Spleen (tissue), 11 donors: ENCODE results near the gene RSPO4. TPM values are rescaled to one million over a fixed set of nuclear protein-coding genes. Genes with fewer than 3 reads are reported as not detected.

Source experiments
- DNase-seq: peaks from one replicate; pipeline ENCODE4 v3.0.0-alpha.2; 2020
- H3K27ac ChIP-seq, 8 donors: fragments of 200-600 bp; sonication (generic) in 7 of 8; 1 replicate in 4 of 8; 2 replicates in 4 of 8; pipeline versions ENCODE4 v1.5.0 to v1.8.0; 2016 to 2021; ENCODE audit warnings: inconsistent platforms in 4 of 8, mild to moderate bottlenecking in 4 of 8, moderate library complexity in 1 of 8
- H3K27me3 ChIP-seq, 7 donors: fragments of 200-600 bp; sonication (generic) in 6 of 7; replicated peaks in 1 of 7; 1 replicate in 4 of 7; 2 replicates in 3 of 7; pipeline versions ENCODE4 v1.5.0 to v1.8.0; 2016 to 2021; ENCODE audit warnings: inconsistent platforms in 3 of 7, mild to moderate bottlenecking in 1 of 7
- H3K36me3 ChIP-seq, 6 donors: fragments of 200-600 bp; sonication (generic) in 5 of 6; 1 replicate in 4 of 6; 2 replicates in 2 of 6; pipeline versions ENCODE4 v1.5.0 to v1.8.0; 2016 to 2021; ENCODE audit warnings: inconsistent platforms in 2 of 6
- H3K4me1 ChIP-seq, 6 donors: fragments of 200-600 bp; sonication (generic) in 5 of 6; 1 replicate in 3 of 6; 2 replicates in 3 of 6; pipeline versions ENCODE4 v1.5.0 to v1.8.0; 2016 to 2021; ENCODE audit warnings: inconsistent platforms in 3 of 6
- H3K4me3 ChIP-seq, 8 donors: fragments of 200-600 bp; sonication (generic) in 7 of 8; 1 replicate in 4 of 8; 2 replicates in 4 of 8; pipeline versions ENCODE4 v1.5.0 to v1.8.0; 2016 to 2021; ENCODE audit warnings: inconsistent platforms in 4 of 8, mild to moderate bottlenecking in 4 of 8, moderate library complexity in 2 of 8
- H3K9me3 ChIP-seq, 8 donors: fragments of 200-600 bp; sonication (generic) in 7 of 8; 1 replicate in 4 of 8; 2 replicates in 4 of 8; pipeline versions ENCODE4 v1.5.0 to v1.8.0; 2016 to 2021; ENCODE audit warnings: inconsistent platforms in 4 of 8
- CTCF ChIP-seq, 11 experiments: fragments of 200-600 bp in 7 of 11; fragments of 450-650 bp in 4 of 11; sonication (generic) in 4 of 11; IDR thresholded peaks in 8 of 11; conservative IDR thresholded peaks in 3 of 11; 1 replicate in 7 of 11; 2 replicates in 4 of 11; pipeline versions ENCODE4 v1.4.0 to v1.8.0; 2016 to 2021; ENCODE audit warnings: antibody characterized with exemption in 11 of 11, inconsistent platforms in 4 of 11, mild to moderate bottlenecking in 1 of 11
- POLR2A ChIP-seq, 3 donors: fragments of 450-650 bp; IDR thresholded peaks; one replicate each; pipeline ENCODE4 v1.5.1; 2017; ENCODE audit warnings: antibody characterized with exemption in 3 of 3, mild to moderate bottlenecking in 1 of 3
- POLR2AphosphoS5 ChIP-seq, 3 donors: sonication (generic); formaldehyde crosslinking; IDR thresholded peaks; one replicate each; pipeline ENCODE4 v1.5.1; 2017; ENCODE audit warnings: antibody characterized with exemption in 3 of 3
- WGBS, 5 donors: extraction: QIAGEN DNeasy Blood & Tissue Kit in 3 of 5; methylation state at CpG; one replicate each; pipeline versions ENCODE4 v1.1.5 to v1.1.7; 2013 to 2018; 5-methylcytosine and 5-hydroxymethylcytosine counted together
- intact Hi-C: fragments of 100-400 bp; cut with DNase I; formaldehyde crosslinking; loops from one replicate; pipeline ENCODE4 v1.15.0; 2023; ENCODE audit warnings: low total_unique reads
- polyA plus RNA-seq, 3 donors: library from polyadenylated mRNA; stranded (reverse); fragments of 200-250 nt; gene quantifications; one replicate each; pipeline ENCODE4 v1.2.1, GENCODE V29; 2013
- total RNA-seq, 7 donors: library from RNA; depleted of rRNA in 3 of 7; stranded (reverse); fragments of >200 nt in 3 of 7; fragmentation: NEBNext Ultra II Directional in 4 of 7; extraction: Animal tissue kit (Norgen Biotek cat#: 25700) in 4 of 7; gene quantifications; one replicate each; pipeline versions ENCODE4 v1.1.0 to v1.2.1, GENCODE V29; 2016 to 2021
- donor health status: healthy with polysubstance abuse.
- donor health status: DM: no; HTN: no; CAD: no; lungs with moderate emphysema.
- donor health status: DM: no; HTN: no; CAD: no.
- donor health status: Bipolar disorder and iron deficiency.
- donor health status: healthy.
- donor health status: DM: no; HTN: no; CAD: no.
- donor health status: DM: yes; HTN: yes; CAD: no.

RSPO4 gene
- total and polyA plus RNA-seq, 10 donors = 0.02 to 0.32 (median 0.14) TPM; not detected in 6

- no peak for TF ChIP-seq POLR2AphosphoS5 (IDR thresholded peaks at IDR 0.05)
- no peak for TF ChIP-seq POLR2A (IDR thresholded peaks at IDR 0.05)
- TF ChIP-seq CTCF (IDR thresholded peaks at IDR 0.05 in 8 of 11, conservative IDR thresholded peaks at IDR 0.05 in 3 of 11) = no peak
- intact Hi-C loops = no loop called here
- Histone ChIP-seq H3K4me3 (no peak overlapping the region), H3K4me1 (no peaks in the 10 kb centered on the region), H3K9me3 (no peaks in the 10 kb centered on the region), H3K27me3 (peaks cover 0 to 58% (median 13%) of the 10 kb centered on the region in 7 donors), H3K36me3 (no peaks in the 10 kb centered on the region), H3K27ac (no peak overlapping the region)
- DNase-seq = peak; percentile 41
- 78 to 91% (median 83%) methylated on average over 6 to 8 of the region's 8 CpGs for WGBS, 5 donors
Measured at GRCh38 chr20:997016-997415, 5.1 kb downstream of the RSPO4 start.

- peaks cover 0 to 56% (median 0%) of the 10 kb centered on the region in 7 donors for H3K27me3 ChIP-seq
- H3K4me1 ChIP-seq = no peaks in the 10 kb centered on the region
- no peak overlapping the region for H3K27ac ChIP-seq
- H3K4me3 ChIP-seq = no peak overlapping the region
- H3K36me3 ChIP-seq = no peaks in the 10 kb centered on the region
- WGBS, 5 donors = 35 to 74% (median 36%) methylated on average over 8 of the region's 8 CpGs
- peak; percentile 36 for DNase-seq
- TF ChIP-seq POLR2A (IDR thresholded peaks at IDR 0.05) = no peak
- no peak for TF ChIP-seq CTCF (IDR thresholded peaks at IDR 0.05 in 8 of 11, conservative IDR thresholded peaks at IDR 0.05 in 3 of 11)
- no peak for TF ChIP-seq POLR2AphosphoS5 (IDR thresholded peaks at IDR 0.05)
- intact Hi-C loops = no loop called here
- no peaks in the 10 kb centered on the region for H3K9me3 ChIP-seq
Measured at GRCh38 chr20:995170-995569, 6.9 kb downstream of the RSPO4 start.

GRCh38 chr20:992801-993535 lies 9.1 kb downstream of the RSPO4 start:
- DNase-seq = peak; percentile 44
- no peaks in the 10 kb centered on the region for H3K36me3 ChIP-seq
- peaks cover 0 to 58% (median 0%) of the 10 kb centered on the region in 7 donors for H3K27me3 ChIP-seq
- intact Hi-C loops = no loop called here
- H3K27ac ChIP-seq = no peak overlapping the region
- no peaks in the 10 kb centered on the region for H3K4me1 ChIP-seq
- H3K9me3 ChIP-seq = no peaks in the 10 kb centered on the region
- no peak for TF ChIP-seq POLR2A (IDR thresholded peaks at IDR 0.05)
- 74 to 88% (median 85%) methylated on average over 11 to 16 of the region's 16 CpGs for WGBS, 5 donors
- H3K4me3 ChIP-seq = no peak overlapping the region

- 59 to 72% (median 66%) methylated on average over 10 of the region's 10 CpGs for WGBS, 5 donors
- no peak for TF ChIP-seq POLR2A (IDR thresholded peaks at IDR 0.05)
- no peak for TF ChIP-seq CTCF (IDR thresholded peaks at IDR 0.05 in 8 of 11, conservative IDR thresholded peaks at IDR 0.05 in 3 of 11)
- TF ChIP-seq POLR2AphosphoS5 (IDR thresholded peaks at IDR 0.05) = no peak
- intact Hi-C loops = no loop called here
- DNase-seq = peak; percentile 39
- Histone ChIP-seq H3K36me3 (no peaks in the 10 kb centered on the region), H3K4me1 (no peaks in the 10 kb centered on the region), H3K9me3 (no peaks in the 10 kb centered on the region), H3K27me3 (peaks cover 0 to 67% (median 0%) of the 10 kb centered on the region in 7 donors), H3K27ac (no peak overlapping the region), H3K4me3 (no peak overlapping the region)
Measured at GRCh38 chr20:991850-992249, 10.3 kb downstream of the RSPO4 start.
